ENCODE results near the gene RMRP. TPM values are rescaled to one million over a fixed set of nuclear protein-coding genes. Genes with fewer than 3 reads are reported as not detected.

RMRP gene
- total RNA-seq, 2 experiments from 2014 or later: 10,694 to 13,592 TPM

DNA sequence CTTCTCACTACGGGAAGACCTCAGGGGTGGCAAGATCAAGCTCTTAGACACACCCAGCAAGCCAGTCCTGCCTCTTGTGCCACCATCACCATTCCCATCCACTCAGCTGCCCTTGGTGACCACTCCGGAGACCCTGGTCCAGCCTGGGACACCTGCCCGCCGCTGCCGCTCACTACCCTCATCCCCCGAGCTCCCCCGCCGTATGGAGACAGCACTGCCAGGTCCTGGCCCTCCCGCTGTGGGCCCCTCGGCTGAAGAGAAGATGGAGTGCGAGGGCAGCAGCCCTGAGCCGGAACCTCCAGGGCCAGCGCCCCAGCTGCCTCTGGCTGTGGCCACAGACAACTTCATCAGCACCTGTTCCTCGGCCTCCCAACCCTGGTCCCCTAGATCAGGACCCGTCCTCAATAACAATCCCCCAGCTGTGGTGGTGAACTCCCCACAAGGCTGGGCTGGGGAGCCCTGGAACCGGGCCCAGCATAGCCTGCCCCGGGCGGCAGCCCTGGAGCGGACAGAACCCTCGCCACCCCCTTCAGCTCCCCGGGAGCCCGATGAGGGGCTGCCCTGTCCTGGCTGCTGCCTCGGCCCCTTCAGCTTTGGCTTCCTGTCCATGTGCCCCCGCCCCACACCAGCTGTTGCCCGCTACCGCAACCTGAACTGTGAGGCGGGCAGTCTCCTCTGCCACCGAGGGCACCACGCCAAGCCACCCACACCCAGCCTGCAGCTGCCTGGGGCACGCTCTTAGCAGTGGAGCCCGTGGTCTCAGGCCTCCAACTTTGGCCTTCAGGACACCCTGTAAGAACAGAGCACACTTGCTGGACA, 48.6 kb downstream of the RMRP start:
- H3K4me3 Mint-ChIP-seq: no peak overlapping the region
- no peaks in the 10 kb centered on the region for H3K9me3 Mint-ChIP-seq
- POLR2A ChIA-PET: interaction anchor here (1.0 to 1.8 kb wide), 2 partner anchors 11 kb away, joined by 4 to 5 read pairs; no protein-coding TSS in a partner anchor

DNA sequence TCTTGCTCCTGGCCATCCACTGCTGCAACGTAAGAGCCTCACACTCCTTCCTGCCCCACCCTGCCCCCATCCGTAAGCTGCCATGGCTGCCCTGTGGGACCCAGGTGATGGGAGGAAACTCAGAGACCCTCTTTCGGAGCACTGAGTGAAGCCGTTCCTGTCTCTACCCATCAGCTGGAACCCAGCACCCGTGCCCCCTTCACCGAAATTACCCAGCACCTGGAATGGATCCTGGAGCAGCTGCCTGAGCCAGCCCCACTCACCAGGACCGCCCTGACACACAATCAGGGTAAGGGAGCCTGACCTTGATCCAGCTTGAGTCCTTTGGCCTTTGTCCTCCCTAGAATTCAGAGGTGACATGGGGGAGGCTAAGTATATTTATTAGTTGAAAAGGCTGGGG, 49.6 kb downstream of the RMRP start:
- intact Hi-C loops (cut with micrococcal nuclease): loop anchor here (10.0 kb wide), 1 partner anchor 277 kb away; no protein-coding TSS in a partner anchor
- Mint-ChIP-seq H3K9me3 (no peaks in the 10 kb centered on the region), H3K4me1 (ENCODE audit: low read depth) (peaks cover 25% of the 10 kb centered on the region), H3K4me3 (no peak overlapping the region), H3K36me3 (peaks cover 8% of the 10 kb centered on the region), H3K27me3 (no peaks in the 10 kb centered on the region), H3K27ac (no peak overlapping the region)
- no peak for DNase-seq
- CTCF ChIA-PET: interaction anchor here (0.6 to 1.1 kb wide), 3 partner anchors 9 to 86 kb away, joined by 3 read pairs; no protein-coding TSS in a partner anchor
- POLR2A ChIA-PET: interaction anchor here (0.6 to 1.0 kb wide), 2 partner anchors 12 to 20 kb away, joined by 4 to 5 read pairs; no protein-coding TSS in a partner anchor

More for the DNA sequence above, 48.6 kb downstream of the RMRP start:
- H3K27ac Mint-ChIP-seq: no peak overlapping the region
- intact Hi-C loops (cut with micrococcal nuclease): loop anchor here (10.0 kb wide), 1 partner anchor 276 kb away; no protein-coding TSS in a partner anchor
- no peaks in the 10 kb centered on the region for H3K27me3 Mint-ChIP-seq
- peaks cover 8% of the 10 kb centered on the region for H3K36me3 Mint-ChIP-seq
- CTCF ChIA-PET: interaction anchor here (0.9 to 1.1 kb wide), 2 partner anchors 40 to 87 kb away, joined by 3 read pairs; no protein-coding TSS in a partner anchor
- no peak for DNase-seq
- peaks cover 17% of the 10 kb centered on the region for H3K4me1 Mint-ChIP-seq (ENCODE audit: low read depth)

Small RNAs within 50 kb of the gene (microRNA-seq; reads per million reads assigned to microRNA genes)
- 2.4 reads per million for gene MIR4667 (ENCODE audit: borderline microRNAs expressed, borderline number of aligned reads, borderline replicate concordance)

Other genes with a start within 250 kb of the RMRP start
- gene RUSC2, start 167.9 kb downstream of the RMRP start, total RNA-seq: 1 to 10 TPM; 2.7 to 3.0 TPM
- 10 to 100 TPM; 31.0 to 34.7 TPM for gene TESK1, start 52.8 kb downstream of the RMRP start, total RNA-seq
- gene CD72, start 39.6 kb downstream of the RMRP start, total RNA-seq: 1 to 10 TPM; 9.4 to 9.8 TPM
- 10 to 100 TPM; 74.6 to 75.8 TPM for gene SIT1, start 7.1 kb downstream of the RMRP start, total RNA-seq
- gene CCDC107, start 273 bp upstream of the RMRP start, total RNA-seq: 10 to 100 TPM; 15.0 to 15.7 TPM
- 10 to 100 TPM; 28.1 to 28.2 TPM for gene ARHGEF39, start 7.2 kb upstream of the RMRP start, total RNA-seq
- 1 to 10 TPM in 1 of 2 experiments, under 1 TPM in 1; 0.90 to 1.6 TPM for gene CA9, start 15.9 kb upstream of the RMRP start, total RNA-seq
- 1 to 10 TPM; 3.9 to 5.3 TPM for gene TPM2, start 31.9 kb upstream of the RMRP start, total RNA-seq
- gene TLN1, start 74.2 kb upstream of the RMRP start, total RNA-seq: 100 to 1,000 TPM; 285 to 287 TPM
- 10 to 100 TPM; 27.7 to 29.9 TPM for gene CREB3, start 74.6 kb upstream of the RMRP start, total RNA-seq
- 10 to 100 TPM; 30.4 to 30.7 TPM for gene GBA2, start 91.2 kb upstream of the RMRP start, total RNA-seq
- gene RGP1, start 91.3 kb upstream of the RMRP start, total RNA-seq: 10 to 100 TPM; 17.4 to 18.0 TPM
- gene MSMP, start 96.3 kb upstream of the RMRP start, total RNA-seq: not detected
- 1 to 10 TPM; 8.9 to 9.6 TPM for gene NPR2, start 133.6 kb upstream of the RMRP start, total RNA-seq
- gene SPAG8, start 154.2 kb upstream of the RMRP start, total RNA-seq: 1 to 10 TPM; 1.1 to 1.4 TPM
- gene HINT2, start 157.0 kb upstream of the RMRP start, total RNA-seq: 10 to 100 TPM; 67.8 to 72.6 TPM
- gene FAM221B, start 170.7 kb upstream of the RMRP start, total RNA-seq: not detected
- 1 to 10 TPM; 5.9 to 6.0 TPM for gene TMEM8B, start 171.2 kb upstream of the RMRP start, total RNA-seq
- gene OR13J1, start 212.4 kb upstream of the RMRP start, total RNA-seq: not detected
- not detected for gene HRCT1, start 248.2 kb upstream of the RMRP start, total RNA-seq